Uterus (tissue), 4 donors: ENCODE measurements around the gene ZNF784. TPM values are rescaled to one million over a fixed set of nuclear protein-coding genes. Genes with fewer than 3 reads are reported as not detected.

Source experiments
- DNase-seq, 2 donors: peaks; one replicate each; pipeline ENCODE4 v3.0.0-alpha.2; 2019 to 2020
- H3K27ac ChIP-seq, 2 donors: fragments of 200-600 bp; sonication (generic); 1 replicate in 1 of 2; 2 replicates in 1 of 2; pipeline ENCODE4 v1.5.1; 2016 to 2018
- H3K27me3 ChIP-seq, 2 donors: fragments of 200-600 bp; sonication (generic); one replicate each; pipeline ENCODE4 v1.5.1; 2018 to 2019; ENCODE audit warnings: control low read depth in 1 of 2
- H3K36me3 ChIP-seq, 2 donors: fragments of 200-600 bp; sonication (generic); one replicate each; pipeline ENCODE4 v1.5.1; 2019; ENCODE audit warnings: control low read depth in 1 of 2
- H3K4me1 ChIP-seq, 2 donors: fragments of 200-600 bp; sonication (generic); one replicate each; pipeline ENCODE4 v1.5.1; 2018 to 2019; ENCODE audit warnings: control low read depth in 1 of 2
- H3K4me3 ChIP-seq, 2 donors: fragments of 200-600 bp; sonication (generic); 1 replicate in 1 of 2; 2 replicates in 1 of 2; pipeline ENCODE4 v1.5.1; 2018 to 2019; ENCODE audit warnings: mild to moderate bottlenecking in 1 of 2
- H3K9me3 ChIP-seq, 2 donors: fragments of 200-600 bp; sonication (generic); one replicate each; pipeline ENCODE4 v1.5.1; 2019; ENCODE audit warnings: control low read depth in 1 of 2
- CTCF ChIP-seq, 4 experiments: fragments of 200-600 bp in 2 of 4; fragments of 450-650 bp in 2 of 4; sonication (generic) in 2 of 4; IDR thresholded peaks; one replicate each; pipeline ENCODE4 v1.5.1; 2016 to 2019; ENCODE audit warnings: antibody characterized with exemption in 4 of 4, mild to moderate bottlenecking in 2 of 4, moderate library complexity in 1 of 4
- POLR2A ChIP-seq, 2 donors: fragments of 450-650 bp; IDR thresholded peaks; one replicate each; pipeline ENCODE4 v1.6.1; 2016; ENCODE audit warnings: antibody characterized with exemption in 2 of 2, mild to moderate bottlenecking in 1 of 2, moderate library complexity in 1 of 2
- intact Hi-C: fragments of 100-400 bp; cut with DNase I; formaldehyde crosslinking; loops from one replicate; pipeline ENCODE4 v1.15.1; 2023; ENCODE audit warnings: low total_unique reads
- total RNA-seq, 4 donors: library from RNA; depleted of rRNA in 3 of 4; stranded (reverse); fragments of >200 nt in 3 of 4; gene quantifications; one replicate each; pipeline versions ENCODE4 v1.1.0 to v1.2.4, GENCODE V29; 2014 to 2023
- donor health status: DM: yes; HTN: yes; CAD: no.

The ZNF784 gene
- total RNA-seq, 4 donors from 2014 or later, result 4.1 to 9.6 (median 7.4) TPM

- intact Hi-C loops, result loop anchor here (10.0 kb wide), 1 partner anchor 88 kb away; no protein-coding TSS in a partner anchor
- H3K27ac ChIP-seq, result no peak overlapping the region
- no peaks in the 10 kb centered on the region for H3K36me3 ChIP-seq
- TF ChIP-seq POLR2A (IDR thresholded peaks at IDR 0.05) (no peak), CTCF (IDR thresholded peaks at IDR 0.05) (no peak)
- H3K9me3 ChIP-seq, result no peaks in the 10 kb centered on the region
- DNase-seq, result peak in 1 of 2 donors; percentile 31
- no peak overlapping the region for H3K4me3 ChIP-seq
- H3K4me1 ChIP-seq, result peaks cover 0 to 12% of the 10 kb centered on the region in 2 donors
- no peaks in the 10 kb centered on the region for H3K27me3 ChIP-seq
Measured at GRCh38 chr19:55602104-55603001, 22.0 kb downstream of the ZNF784 start.

GRCh38 chr19:55601084-55601483 lies 23.3 kb downstream of the ZNF784 start:
- intact Hi-C loops, result loop anchor here (10.0 kb wide), 1 partner anchor 86 kb away; no protein-coding TSS in a partner anchor
- H3K27ac ChIP-seq, result peak overlapping the region; percentile 94 to 99
- no peak for DNase-seq
- no peak for TF ChIP-seq CTCF (IDR thresholded peaks at IDR 0.05)
- TF ChIP-seq POLR2A (IDR thresholded peaks at IDR 0.05), result no peak
- peak overlapping the region; percentile 82 to 87 for H3K4me3 ChIP-seq
- no peaks in the 10 kb centered on the region for H3K9me3 ChIP-seq
- H3K27me3 ChIP-seq, result no peaks in the 10 kb centered on the region
- peaks cover 0 to 12% of the 10 kb centered on the region in 2 donors for H3K4me1 ChIP-seq
- no peaks in the 10 kb centered on the region for H3K36me3 ChIP-seq

GRCh38 chr19:55600662-55601028 lies 23.7 kb downstream of the ZNF784 start:
- TF ChIP-seq POLR2A (IDR thresholded peaks at IDR 0.05) (no peak), CTCF (IDR thresholded peaks at IDR 0.05) (no peak)
- no peak for DNase-seq
- Histone ChIP-seq H3K27me3 (no peaks in the 10 kb centered on the region), H3K9me3 (no peaks in the 10 kb centered on the region), H3K27ac (peak overlapping the region; percentile 94 to 99), H3K4me1 (peaks cover 0 to 12% of the 10 kb centered on the region in 2 donors), H3K4me3 (peak overlapping the region; percentile 82 to 87), H3K36me3 (no peaks in the 10 kb centered on the region)
- intact Hi-C loops, result loop anchor here (10.0 kb wide), 1 partner anchor 86 kb away; no protein-coding TSS in a partner anchor

- Histone ChIP-seq H3K27me3 (no peaks in the 10 kb centered on the region), H3K9me3 (no peaks in the 10 kb centered on the region), H3K36me3 (no peaks in the 10 kb centered on the region), H3K27ac (peak within 1 kb of the TSS; percentile 94 to 99), H3K4me1 (peaks cover 0 to 12% of the 10 kb centered on the region in 2 donors), H3K4me3 (peak within 1 kb of the TSS; percentile 82 to 87)
- peak in 2 of 4 experiments; percentile 23 to 33 for TF ChIP-seq CTCF (IDR thresholded peaks at IDR 0.05)
- peak in 1 of 2 donors; percentile 38 for TF ChIP-seq POLR2A (IDR thresholded peaks at IDR 0.05)
- intact Hi-C loops, result loop anchor here (10.0 kb wide), 1 partner anchor 85 kb away; no protein-coding TSS in a partner anchor
- peak; percentile 85 to 89 for DNase-seq
Measured at GRCh38 chr19:55599842-55600661, 24.3 kb downstream of the ZNF784 start, which contains the start of gene ZNF524. Gene ZNF524 (plus strand): TSS chr19:55600288. CDS start chr19:55602113, 1,825 bp downstream.
